ENCODE data around the gene POPDC2. TPM values are rescaled to one million over a fixed set of nuclear protein-coding genes. Genes with fewer than 3 reads are reported as not detected.

Gene POPDC2
- total RNA-seq, 1 experiment from 2014 or later, result 0.37 TPM

DNA sequence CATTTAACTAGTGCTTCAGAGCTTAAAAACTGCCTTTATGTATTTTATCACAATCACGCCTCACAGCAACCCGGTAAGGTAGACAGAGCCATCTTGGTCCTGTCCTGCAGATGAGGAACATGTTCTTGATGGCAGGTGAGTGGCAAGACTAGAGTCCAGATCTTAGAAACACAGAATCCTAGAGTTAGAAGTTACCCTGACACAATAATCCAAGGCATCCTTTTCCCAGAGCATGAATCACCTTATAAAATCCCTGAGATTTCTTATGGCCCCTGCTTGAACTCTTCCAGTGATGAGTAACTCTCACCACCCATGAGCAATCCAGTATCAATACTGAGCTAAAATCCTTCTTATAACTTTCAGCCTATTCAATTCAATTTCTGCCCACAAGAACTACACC, 16.9 kb downstream of the POPDC2 start:
- Histone ChIP-seq H3K9ac (ENCODE audit: extremely low read depth, insufficient read length, low read length) (no peak overlapping the region), H3K79me1 (ENCODE audit: insufficient read depth, low read depth, low read length, poor library complexity, severe bottlenecking) (no peaks in the 10 kb centered on the region), H3K27me3 (ENCODE audit: insufficient read depth, low read length) (no peaks in the 10 kb centered on the region), H4K8ac (replicated peaks; ENCODE audit: insufficient read length, low read depth, low read length) (no peak overlapping the region), H4K91ac (ENCODE audit: insufficient read length, low read depth, low read length) (no peak overlapping the region), H3K27ac (ENCODE audit: insufficient read length, low read depth, low read length) (no peak overlapping the region), H2BK12ac (ENCODE audit: insufficient read length, low read depth, low read length) (no peak overlapping the region), H2AK5ac (ENCODE audit: insufficient read length, low read length) (no peak overlapping the region), H3K4me1 (ENCODE audit: insufficient read depth, low read length) (no peaks in the 10 kb centered on the region; the same call in 1 of the 2 replicates), H3K14ac (ENCODE audit: insufficient read depth, low read length) (no peak overlapping the region), H4K5ac (ENCODE audit: insufficient read length, low read depth, low read length) (no peak overlapping the region), H4K20me1 (ENCODE audit: control insufficient read depth, insufficient read depth, insufficient read length) (no peaks in the 10 kb centered on the region), H3K23ac (ENCODE audit: insufficient read length, low read depth, low read length) (no peak overlapping the region), H3K56ac (ENCODE audit: insufficient read length, low read depth, low read length) (no peak overlapping the region), H3K79me2 (ENCODE audit: insufficient read depth, low read length) (no peaks in the 10 kb centered on the region), H2BK120ac (ENCODE audit: low read depth, low read length, poor library complexity, severe bottlenecking) (no peak overlapping the region), H2BK5ac (ENCODE audit: insufficient read length, low read length) (no peak overlapping the region), H2BK15ac (ENCODE audit: low read depth, low read length) (no peak overlapping the region), H3K4me2 (ENCODE audit: insufficient read depth, insufficient read length, low read length) (no peak overlapping the region), H3K23me2 (ENCODE audit: insufficient read length, low read depth, low read length, poor library complexity, severe bottlenecking) (no peaks in the 10 kb centered on the region), H3T11ph (ENCODE audit: low read length) (no peak overlapping the region), H3K9me3 (ENCODE audit: control insufficient read depth, low read depth, low read length) (no peaks in the 10 kb centered on the region), H3K4ac (ENCODE audit: low read depth, low read length) (no peak overlapping the region), H2BK20ac (ENCODE audit: low read depth, low read length, poor library complexity, severe bottlenecking) (no peak overlapping the region), H2AFZ (ENCODE audit: low read length) (no peak overlapping the region), H3K18ac (ENCODE audit: insufficient read length, low read depth, low read length) (no peak overlapping the region)
- no peaks in the 10 kb centered on the region for H3K27me3 Mint-ChIP-seq (ENCODE audit: low read depth)
- H3K9me3 Mint-ChIP-seq, result no peaks in the 10 kb centered on the region
- DNase-seq, result no peak
- WGBS (ENCODE audit: extremely low coverage, insufficient read length, low lambda C conversion rate), result no CpG with 5 or more reads among the region's 2 CpGs
- TF ChIP-seq, protein P1, sequence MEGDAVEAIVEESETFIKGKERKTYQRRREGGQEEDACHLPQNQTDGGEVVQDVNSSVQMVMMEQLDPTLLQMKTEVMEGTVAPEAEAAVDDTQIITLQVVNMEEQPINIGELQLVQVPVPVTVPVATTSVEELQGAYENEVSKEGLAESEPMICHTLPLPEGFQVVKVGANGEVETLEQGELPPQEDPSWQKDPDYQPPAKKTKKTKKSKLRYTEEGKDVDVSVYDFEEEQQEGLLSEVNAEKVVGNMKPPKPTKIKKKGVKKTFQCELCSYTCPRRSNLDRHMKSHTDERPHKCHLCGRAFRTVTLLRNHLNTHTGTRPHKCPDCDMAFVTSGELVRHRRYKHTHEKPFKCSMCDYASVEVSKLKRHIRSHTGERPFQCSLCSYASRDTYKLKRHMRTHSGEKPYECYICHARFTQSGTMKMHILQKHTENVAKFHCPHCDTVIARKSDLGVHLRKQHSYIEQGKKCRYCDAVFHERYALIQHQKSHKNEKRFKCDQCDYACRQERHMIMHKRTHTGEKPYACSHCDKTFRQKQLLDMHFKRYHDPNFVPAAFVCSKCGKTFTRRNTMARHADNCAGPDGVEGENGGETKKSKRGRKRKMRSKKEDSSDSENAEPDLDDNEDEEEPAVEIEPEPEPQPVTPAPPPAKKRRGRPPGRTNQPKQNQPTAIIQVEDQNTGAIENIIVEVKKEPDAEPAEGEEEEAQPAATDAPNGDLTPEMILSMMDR (conservative IDR thresholded peaks at IDR 0.05), result no peak
- H3K4me1 Mint-ChIP-seq, result peaks cover 19 to 27% of the 10 kb centered on the region in 2 experiments
- no peaks in the 10 kb centered on the region; a peak in 2 of 7 replicates for H3K36me3 Mint-ChIP-seq (ENCODE audit: insufficient read depth in 1 of 3, low read depth in 3 of 3)
- no peak overlapping the region for H3K27ac Mint-ChIP-seq
- no peak overlapping the region for H3K4me3 Mint-ChIP-seq
